HEK293T (cell line): Measurements from ENCODE around the gene SAFB.

Experiments
- BHLHE40 ChIP-seq: fragments of 450-650 bp; IDR thresholded peaks from 2 replicates; pipeline ENCODE4 v1.6.1; 2016; ENCODE audit warnings: mild to moderate bottlenecking, moderate library complexity, borderline replicate concordance
- CTBP1 ChIP-seq: fragments of 450-650 bp; IDR thresholded peaks from 2 replicates; pipeline ENCODE4 v1.6.1; 2016; ENCODE audit warnings: borderline replicate concordance
- L3MBTL2 ChIP-seq: fragments of 450-650 bp; conservative IDR thresholded peaks from 2 replicates; pipeline ENCODE4 v1.6.1; 2016; ENCODE audit warnings: mild to moderate bottlenecking
- PKNOX1 ChIP-seq: fragments of 450-650 bp; IDR thresholded peaks from 2 replicates; pipeline ENCODE4 v1.6.1; 2016
- SP1 ChIP-seq: fragments of 450-650 bp; IDR thresholded peaks from 2 replicates; pipeline ENCODE4 v1.6.1; 2017
- ZNF384 ChIP-seq: fragments of 450-650 bp; IDR thresholded peaks from 2 replicates; pipeline ENCODE4 v1.6.1; 2016

- TF ChIP-seq L3MBTL2 = no peak
- no peak for TF ChIP-seq PKNOX1
- no peak for TF ChIP-seq CTBP1
- no peak for TF ChIP-seq ZNF384
- TF ChIP-seq BHLHE40 = no peak
- no peak for TF ChIP-seq SP1
Measured at GRCh38 chr19:5643060-5643459, 20.2 kb downstream of the SAFB start.
